OCI-LY1 (cell line): ENCODE results near the gene PCBP3.

Source experiments
- EZH2 ChIP-seq: fragments of 200-600 bp; sonication (generic), shearing (Covaris generic); IDR thresholded peaks from 2 replicates; pipeline ENCODE4 v1.8.0; 2017; ENCODE audit warnings: borderline replicate concordance, mixed run types, mild to moderate bottlenecking, antibody characterized with exemption, low read length, moderate library complexity, mixed read lengths
- TF ChIP-seq, protein P1 (sequence below): fragments of 200-600 bp; sonication (generic), shearing (Covaris generic); IDR thresholded peaks from 2 replicates; pipeline ENCODE4 v1.5.1; 2017; ENCODE audit warnings: mild to moderate bottlenecking, antibody characterized with exemption, low read length, moderate library complexity, mixed read lengths

DNA sequence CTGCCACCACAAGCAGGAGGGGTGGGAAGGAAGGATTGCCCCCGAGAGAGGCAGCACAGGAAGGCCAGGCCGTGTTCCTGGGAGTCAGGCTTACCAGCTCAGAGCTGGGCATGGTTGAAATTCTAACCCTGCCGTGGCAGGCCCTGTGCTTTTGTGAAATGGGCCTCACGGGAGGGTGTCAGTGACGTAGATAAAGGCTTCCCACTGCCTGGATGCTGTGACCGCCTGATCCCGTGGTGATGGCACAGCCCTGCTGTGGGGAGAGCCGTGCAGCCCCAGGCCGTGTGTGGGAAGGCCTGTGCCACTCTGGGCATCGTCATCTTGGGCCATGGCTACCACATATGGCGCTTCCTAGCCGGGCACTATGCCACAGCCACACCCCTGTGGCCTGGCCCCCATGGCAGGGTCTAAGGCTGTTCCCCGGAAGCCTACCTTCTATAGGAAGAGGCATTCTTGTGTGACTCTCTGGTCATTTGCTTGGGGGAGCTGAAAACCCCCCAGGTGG lies 161.3 kb downstream of the PCBP3 start:
- TF ChIP-seq EZH2 = no peak
- TF ChIP-seq, protein P1, sequence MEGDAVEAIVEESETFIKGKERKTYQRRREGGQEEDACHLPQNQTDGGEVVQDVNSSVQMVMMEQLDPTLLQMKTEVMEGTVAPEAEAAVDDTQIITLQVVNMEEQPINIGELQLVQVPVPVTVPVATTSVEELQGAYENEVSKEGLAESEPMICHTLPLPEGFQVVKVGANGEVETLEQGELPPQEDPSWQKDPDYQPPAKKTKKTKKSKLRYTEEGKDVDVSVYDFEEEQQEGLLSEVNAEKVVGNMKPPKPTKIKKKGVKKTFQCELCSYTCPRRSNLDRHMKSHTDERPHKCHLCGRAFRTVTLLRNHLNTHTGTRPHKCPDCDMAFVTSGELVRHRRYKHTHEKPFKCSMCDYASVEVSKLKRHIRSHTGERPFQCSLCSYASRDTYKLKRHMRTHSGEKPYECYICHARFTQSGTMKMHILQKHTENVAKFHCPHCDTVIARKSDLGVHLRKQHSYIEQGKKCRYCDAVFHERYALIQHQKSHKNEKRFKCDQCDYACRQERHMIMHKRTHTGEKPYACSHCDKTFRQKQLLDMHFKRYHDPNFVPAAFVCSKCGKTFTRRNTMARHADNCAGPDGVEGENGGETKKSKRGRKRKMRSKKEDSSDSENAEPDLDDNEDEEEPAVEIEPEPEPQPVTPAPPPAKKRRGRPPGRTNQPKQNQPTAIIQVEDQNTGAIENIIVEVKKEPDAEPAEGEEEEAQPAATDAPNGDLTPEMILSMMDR = no peak
